BJ (cell line): ENCODE measurements around the gene GRN. TPM values are rescaled to one million over a fixed set of nuclear protein-coding genes. Genes with fewer than 3 reads are reported as not detected.

Source experiments
- CTCF ChIA-PET: fragments of 350-600 bp; formaldehyde crosslinking; extraction: SDS; loops from one replicate; lab custom pipeline; 2021; ENCODE audit warnings: antibody characterized with exemption, inconsistent platforms; lab: Yijun Ruan, JAX
- POLR2A ChIA-PET: fragments of 300-600 bp; sonication (Branson Sonifier 250); formaldehyde crosslinking; extraction: SDS; loops from one replicate; lab custom pipeline; 2021; ENCODE audit warnings: antibody characterized with exemption; lab: Charles Lee
- DNase-seq: peaks from one replicate; pipeline ENCODE4 v3.0.0-alpha.2; 2011; ENCODE audit warnings: low read depth
- H3K27me3 ChIP-seq: 2 replicates; pipeline ENCODE4 v1.6.0; 2011; ENCODE audit warnings: low read length; ENCODE audit not compliant: control insufficient read depth, insufficient read depth
- H3K36me3 ChIP-seq: 2 replicates; pipeline ENCODE4 v1.5.1; 2011; ENCODE audit warnings: low read length; ENCODE audit not compliant: control insufficient read depth, insufficient read depth
- H3K4me3 ChIP-seq: 2 replicates; pipeline ENCODE4 v1.5.1; 2011; ENCODE audit warnings: low read depth, mild to moderate bottlenecking, control low read depth, low read length
- polyA plus RNA-seq: library from polyadenylated mRNA; depleted of rRNA; stranded (reverse); fragments of >200 nt; gene quantifications from 2 replicates; pipeline ENCODE4 v1.2.3, GENCODE V29; 2011
- TF ChIP-seq, protein P1 (sequence below): IDR thresholded peaks from 2 replicates; pipeline ENCODE4 v1.5.1; 2011; ENCODE audit warnings: low read depth, mild to moderate bottlenecking, control low read depth, inconsistent platforms, low read length, moderate library complexity; ENCODE audit not compliant: insufficient read depth

GRN gene
- polyA plus RNA-seq, 1 experiment = 581 TPM

DNA sequence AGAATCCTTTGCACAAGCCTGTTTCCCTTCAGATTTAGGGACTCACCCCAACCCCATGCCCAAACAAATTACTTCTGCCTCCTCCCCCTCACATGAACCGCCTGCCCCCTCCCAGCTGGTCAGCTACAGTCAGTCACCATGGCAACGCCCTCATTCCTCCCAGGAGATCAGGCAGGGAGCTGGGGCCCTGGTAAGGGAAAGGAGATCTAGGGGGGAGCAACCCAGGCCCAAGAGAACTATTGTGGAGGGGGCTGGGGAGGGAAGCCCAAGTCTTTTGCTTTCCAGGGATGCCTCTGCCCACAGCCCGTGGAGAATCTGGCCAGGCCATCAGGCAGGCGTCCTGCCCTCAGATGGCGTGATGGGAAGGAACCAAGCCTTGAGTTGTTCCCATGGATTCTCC, 15.7 kb downstream of the GRN start:
- DNase-seq = no peak
- H3K4me3 ChIP-seq = no peak overlapping the region
- TF ChIP-seq, protein P1, sequence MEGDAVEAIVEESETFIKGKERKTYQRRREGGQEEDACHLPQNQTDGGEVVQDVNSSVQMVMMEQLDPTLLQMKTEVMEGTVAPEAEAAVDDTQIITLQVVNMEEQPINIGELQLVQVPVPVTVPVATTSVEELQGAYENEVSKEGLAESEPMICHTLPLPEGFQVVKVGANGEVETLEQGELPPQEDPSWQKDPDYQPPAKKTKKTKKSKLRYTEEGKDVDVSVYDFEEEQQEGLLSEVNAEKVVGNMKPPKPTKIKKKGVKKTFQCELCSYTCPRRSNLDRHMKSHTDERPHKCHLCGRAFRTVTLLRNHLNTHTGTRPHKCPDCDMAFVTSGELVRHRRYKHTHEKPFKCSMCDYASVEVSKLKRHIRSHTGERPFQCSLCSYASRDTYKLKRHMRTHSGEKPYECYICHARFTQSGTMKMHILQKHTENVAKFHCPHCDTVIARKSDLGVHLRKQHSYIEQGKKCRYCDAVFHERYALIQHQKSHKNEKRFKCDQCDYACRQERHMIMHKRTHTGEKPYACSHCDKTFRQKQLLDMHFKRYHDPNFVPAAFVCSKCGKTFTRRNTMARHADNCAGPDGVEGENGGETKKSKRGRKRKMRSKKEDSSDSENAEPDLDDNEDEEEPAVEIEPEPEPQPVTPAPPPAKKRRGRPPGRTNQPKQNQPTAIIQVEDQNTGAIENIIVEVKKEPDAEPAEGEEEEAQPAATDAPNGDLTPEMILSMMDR = no peak
- H3K36me3 ChIP-seq = no peaks in the 10 kb centered on the region
- POLR2A ChIA-PET = no interaction called here
- CTCF ChIA-PET = interaction anchor here (0.8 to 6.2 kb wide), 4 partner anchors 11 to 162 kb away, joined by 3 to 69 read pairs (median 3); no protein-coding TSS in a partner anchor
- peaks cover 1% of the 10 kb centered on the region; the same call in 1 of the 2 replicates for H3K27me3 ChIP-seq

DNA sequence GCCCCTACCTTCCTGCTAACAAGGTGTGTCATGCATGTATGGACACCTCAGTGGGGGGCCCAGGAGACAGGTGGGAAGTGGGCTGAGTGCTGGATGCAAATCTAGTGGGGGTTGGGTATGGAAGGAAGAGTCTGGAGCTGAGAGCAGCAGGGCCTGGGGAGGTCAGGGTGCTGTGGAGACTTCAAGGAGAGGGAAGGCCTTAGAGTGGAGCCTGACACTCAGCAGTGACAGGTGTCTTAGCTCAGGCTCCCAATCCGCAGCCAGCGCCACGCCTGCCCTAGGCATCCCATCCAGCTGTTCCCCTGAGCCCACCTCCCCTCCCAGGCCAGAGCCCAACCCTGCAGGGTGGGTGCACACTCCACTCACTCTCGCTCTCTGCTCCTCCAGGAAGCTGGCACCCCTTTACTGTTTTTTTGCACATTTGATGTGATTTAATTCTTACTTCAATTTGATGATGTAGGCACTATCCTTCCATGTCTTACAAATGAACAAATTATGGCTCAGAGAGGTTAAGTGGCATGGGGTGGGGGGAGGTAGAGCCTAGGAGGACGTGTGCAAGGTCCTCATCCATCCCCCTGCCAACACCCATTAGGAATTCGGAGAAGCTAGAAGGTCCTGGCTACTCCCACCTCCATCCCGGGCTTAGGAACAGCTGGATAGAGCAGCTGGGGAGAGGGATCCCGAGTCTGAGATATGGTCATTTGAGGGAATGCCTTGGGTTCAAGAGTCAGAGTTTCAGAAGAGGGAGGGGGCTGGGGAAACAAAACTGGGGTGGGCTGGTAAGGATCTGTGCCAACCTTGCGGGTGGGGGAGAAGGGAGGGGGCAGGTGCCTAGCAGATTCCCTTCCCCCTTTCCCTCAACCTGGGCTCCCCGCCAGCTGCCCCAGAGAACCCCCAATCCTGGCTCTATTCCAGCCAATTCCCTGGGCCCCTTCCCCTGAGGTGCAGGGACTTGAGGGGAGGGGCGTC, 16.5 kb downstream of the GRN start:
- no peaks in the 10 kb centered on the region for H3K36me3 ChIP-seq
- no peak overlapping the region for H3K4me3 ChIP-seq
- no peak for DNase-seq
- ChIA-PET POLR2A (no interaction called here), CTCF (interaction anchor here (0.8 to 6.2 kb wide), 9 partner anchors 10 to 161 kb away, joined by 3 to 69 read pairs (median 9); no protein-coding TSS in a partner anchor)
- peaks cover 5% of the 10 kb centered on the region for H3K27me3 ChIP-seq
- TF ChIP-seq, protein P1 = no peak

DNA sequence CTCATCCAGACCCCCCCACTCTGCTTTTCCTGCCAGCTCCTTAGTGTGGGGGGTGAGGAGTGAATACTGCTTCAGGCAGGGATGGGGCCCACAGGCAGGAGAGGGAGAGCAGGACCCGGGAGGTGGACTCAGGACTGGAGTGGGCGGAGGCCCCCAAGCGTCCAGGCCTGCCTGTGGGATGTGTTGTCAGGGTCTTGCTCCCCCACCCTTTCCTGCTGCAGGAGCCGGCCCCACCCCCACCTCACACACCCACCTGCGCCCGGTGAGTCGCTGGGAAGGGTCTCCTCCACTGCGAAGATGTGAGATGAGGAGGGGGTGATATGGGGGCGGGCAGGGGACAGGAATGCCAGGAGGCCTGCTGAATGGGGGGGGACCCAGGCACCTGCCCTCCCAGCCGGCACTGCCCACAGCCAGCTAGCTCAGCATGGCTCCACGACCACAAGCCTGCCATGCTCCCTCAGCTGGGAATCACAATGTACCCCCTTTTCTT, 17.4 kb downstream of the GRN start:
- no peak for DNase-seq
- H3K4me3 ChIP-seq = peak overlapping the region; percentile 74
- TF ChIP-seq, protein P1 = no peak
- CTCF ChIA-PET = interaction anchor here (1.2 to 6.2 kb wide), 8 partner anchors 9 to 160 kb away, joined by 3 to 69 read pairs (median 14); partner anchors contain the start of gene GRN
- peaks cover 5% of the 10 kb centered on the region for H3K27me3 ChIP-seq
- no peaks in the 10 kb centered on the region for H3K36me3 ChIP-seq
- POLR2A ChIA-PET = no interaction called here

DNA sequence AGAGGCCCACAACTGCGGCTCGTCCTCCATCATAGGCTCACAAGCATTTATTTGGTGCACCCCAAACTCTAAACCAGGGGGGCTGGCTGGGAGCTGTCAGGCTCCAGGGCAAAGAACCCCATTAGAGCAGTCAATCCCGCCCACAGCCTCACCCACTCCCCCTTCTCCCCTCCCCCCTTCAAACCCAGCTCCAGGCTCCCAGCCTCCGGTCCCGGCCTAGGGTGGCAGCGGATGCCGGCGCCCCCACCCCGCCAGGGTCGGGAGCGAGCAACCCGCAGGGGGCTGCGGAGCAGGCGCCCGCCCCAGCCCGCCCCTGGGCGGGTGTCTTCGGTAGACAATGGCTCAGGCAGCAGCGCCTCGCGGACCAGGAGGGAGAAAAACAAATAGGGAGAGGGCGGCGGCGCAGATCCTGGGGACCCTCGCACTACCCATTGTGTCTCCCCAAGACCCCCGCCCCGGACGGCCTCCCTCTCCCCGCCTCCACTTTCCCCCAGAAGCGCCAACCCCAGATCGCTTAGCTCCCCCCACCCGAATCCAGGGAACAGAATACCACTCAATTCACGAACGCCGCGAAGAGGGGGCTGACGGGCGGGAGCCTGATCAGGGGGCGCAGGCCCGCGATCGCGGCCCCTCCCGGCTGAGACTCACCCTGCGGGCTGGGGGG, 18.0 kb downstream of the GRN start:
- TF ChIP-seq, protein P1 = no peak
- no peak for DNase-seq
- ChIA-PET CTCF (interaction anchor here (0.5 to 6.2 kb wide), 28 partner anchors 9 to 765 kb away, joined by 3 to 69 read pairs (median 4); partner anchors contain the start of genes ASB16, GPATCH8 and GRN), POLR2A (interaction anchor here (0.7 kb wide), 1 partner anchor 116 kb away, joined by 10 read pairs; no protein-coding TSS in a partner anchor)
- Histone ChIP-seq H3K36me3 (no peaks in the 10 kb centered on the region), H3K4me3 (peak overlapping the region; percentile 74), H3K27me3 (peaks cover 5% of the 10 kb centered on the region)
